WTC11 (cell line): ENCODE results near the gene RBP3. TPM values are rescaled to one million over a fixed set of nuclear protein-coding genes. Genes with fewer than 3 reads are reported as not detected.

Source experiments
- ATAC-seq: fragments of 200-7000 bp; cut with Tn5 transposase; 2 replicates; pipeline ENCODE4 v1.10.0; 2021; ENCODE audit warnings: mild to moderate bottlenecking, moderate library complexity
- CTCF ChIA-PET: fragments of 300-600 bp; sonication (Branson Sonifier 250); formaldehyde crosslinking; loops from one replicate; lab custom pipeline; 2021; ENCODE audit warnings: antibody characterized with exemption; lab: Charles Lee
- POLR2A ChIA-PET: fragments of 350-600 bp; sonication (Branson Sonifier 250); formaldehyde crosslinking; loops from one replicate; lab custom pipeline; 2021; ENCODE audit warnings: antibody characterized with exemption; lab: Charles Lee
- DNase-seq: peaks from one replicate; pipeline ENCODE4 v3.0.0; 2021; ENCODE audit warnings: low spot score
- H3K27ac Mint-ChIP-seq: 2 replicates; pipeline ENCODE4 v1.8.0; 2021; ENCODE audit warnings: mixed read lengths
- H3K27me3 Mint-ChIP-seq: 2 replicates; pipeline ENCODE4 v1.8.0; 2021; ENCODE audit warnings: low read depth, mild to moderate bottlenecking, moderate library complexity, mixed read lengths
- H3K36me3 Mint-ChIP-seq: 2 replicates; pipeline ENCODE4 v1.8.0; 2021; ENCODE audit warnings: mixed read lengths
- H3K4me1 Mint-ChIP-seq: 2 replicates; pipeline ENCODE4 v1.8.0; 2022; ENCODE audit warnings: mixed read lengths
- H3K4me3 Mint-ChIP-seq: 2 replicates; pipeline ENCODE4 v1.8.0; 2021; ENCODE audit warnings: mild to moderate bottlenecking, moderate library complexity, mixed read lengths
- H3K9me3 Mint-ChIP-seq: 2 replicates; pipeline ENCODE4 v1.8.0; 2021; ENCODE audit warnings: mixed read lengths
- ARID4B ChIP-seq: sonication (generic); formaldehyde crosslinking; IDR thresholded peaks from 2 replicates; pipeline ENCODE4 v1.8.0; 2023; ENCODE audit warnings: missing genetic modification reagents, mild to moderate bottlenecking, borderline replicate concordance
- CREB1 ChIP-seq: sonication (generic); formaldehyde crosslinking; IDR thresholded peaks from 2 replicates; pipeline ENCODE4 v1.8.0; 2023; ENCODE audit warnings: mild to moderate bottlenecking, missing genetic modification reagents
- KAT7 ChIP-seq: sonication (generic); formaldehyde crosslinking; IDR thresholded peaks from 2 replicates; pipeline ENCODE4 v1.8.1; 2023; ENCODE audit warnings: missing genetic modification reagents, mild to moderate bottlenecking, borderline replicate concordance
- NFATC4 ChIP-seq: fragments of 250-450 bp; sonication (Bioruptor Pico); IDR thresholded peaks from 2 replicates; pipeline ENCODE4 v1.9.0; 2021; ENCODE audit warnings: mild to moderate bottlenecking
- SMAD4 ChIP-seq: sonication (generic); formaldehyde crosslinking; IDR thresholded peaks from 2 replicates; pipeline ENCODE4 v1.8.0; 2022; ENCODE audit warnings: mild to moderate bottlenecking, missing genetic modification reagents
- SOX15 ChIP-seq: fragments of 250-450 bp; sonication (Bioruptor Pico); IDR thresholded peaks from 2 replicates; pipeline ENCODE4 v1.9.0; 2021; ENCODE audit warnings: mild to moderate bottlenecking
- TCF7 ChIP-seq: sonication (generic); formaldehyde crosslinking; IDR thresholded peaks from 2 replicates; pipeline ENCODE4 v1.8.0; 2022; ENCODE audit warnings: mild to moderate bottlenecking, low read depth, missing genetic modification reagents, moderate library complexity
- ZNF396 ChIP-seq: fragments of 250-450 bp; sonication (Bioruptor Pico); IDR thresholded peaks from 2 replicates; pipeline ENCODE4 v1.8.0; 2021; ENCODE audit warnings: mild to moderate bottlenecking, moderate library complexity, borderline replicate concordance
- ZNF671 ChIP-seq: fragments of 250-450 bp; sonication (Bioruptor Pico); IDR thresholded peaks from 2 replicates; pipeline ENCODE4 v1.8.0; 2021; ENCODE audit warnings: mild to moderate bottlenecking
- total RNA-seq: library from RNA; stranded (reverse); gene quantifications from 3 replicates; pipeline ENCODE4 v1.2.3, GENCODE V29; 2021

RBP3 gene
- total RNA-seq, 1 experiment from 2014 or later = not detected

GRCh38 chr10:47406870-47407691, 58.9 kb downstream of the RBP3 start:
- no peak for TF ChIP-seq NFATC4 (CRISPR knock-in tag)
- no peak for TF ChIP-seq CREB1 (CRISPR knock-in tag)
- no peak for TF ChIP-seq ARID4B
- no peak for TF ChIP-seq KAT7
- no peak for TF ChIP-seq SMAD4 (CRISPR knock-in tag)
- no peak for TF ChIP-seq SOX15 (CRISPR knock-in tag)
- no peak for TF ChIP-seq ZNF671
- TF ChIP-seq TCF7 = no peak
- no peak for TF ChIP-seq ZNF396 (CRISPR knock-in tag)
- DNase-seq = no peak
- ChIA-PET POLR2A (no interaction called here), CTCF (no interaction called here)
- no peaks in the 10 kb centered on the region for H3K9me3 Mint-ChIP-seq
- H3K27me3 Mint-ChIP-seq = no peaks in the 10 kb centered on the region
- H3K36me3 Mint-ChIP-seq = no peaks in the 10 kb centered on the region
- H3K27ac Mint-ChIP-seq = no peak overlapping the region
- H3K4me3 Mint-ChIP-seq = no peak overlapping the region
- peaks cover 28% of the 10 kb centered on the region for H3K4me1 Mint-ChIP-seq
- no peak for ATAC-seq

Other genes with a start within 250 kb of the RBP3 start
- 0.09 to 0.24 TPM (median 0.18 TPM) in 3 replicates for gene GDF10, start 48.2 kb upstream of the RBP3 start, total RNA-seq
- gene GDF2, start 25.9 kb upstream of the RBP3 start, total RNA-seq = not detected in 3 replicates
- 7.1 to 8.7 TPM (median 8.0 TPM) in 3 replicates for gene ZNF488, start 35.9 kb downstream of the RBP3 start, total RNA-seq
- 0.18 to 0.20 TPM in 2 of 3 replicates, not detected in the other for gene ANXA8, start 135.8 kb downstream of the RBP3 start, total RNA-seq
- not detected in 3 replicates for gene FAM25G, start 143.3 kb downstream of the RBP3 start, total RNA-seq
- gene AGAP9, start 175.3 kb downstream of the RBP3 start, total RNA-seq = 8.4 to 14.2 TPM (median 12.9 TPM) in 3 replicates